GM18526 (cell line): Measurements from ENCODE around the gene SLC25A6.
A peak's percentile ranks its signal among the peaks of the same experiment; 100 is the strongest.

Experiments used
- POLR2A ChIP-seq: IDR thresholded peaks from 3 replicates; pipeline ENCODE4 v1.6.1; 2011; ENCODE audit not compliant: insufficient read length; ENCODE audit errors: extremely low read depth

The SLC25A6 gene

DNA sequence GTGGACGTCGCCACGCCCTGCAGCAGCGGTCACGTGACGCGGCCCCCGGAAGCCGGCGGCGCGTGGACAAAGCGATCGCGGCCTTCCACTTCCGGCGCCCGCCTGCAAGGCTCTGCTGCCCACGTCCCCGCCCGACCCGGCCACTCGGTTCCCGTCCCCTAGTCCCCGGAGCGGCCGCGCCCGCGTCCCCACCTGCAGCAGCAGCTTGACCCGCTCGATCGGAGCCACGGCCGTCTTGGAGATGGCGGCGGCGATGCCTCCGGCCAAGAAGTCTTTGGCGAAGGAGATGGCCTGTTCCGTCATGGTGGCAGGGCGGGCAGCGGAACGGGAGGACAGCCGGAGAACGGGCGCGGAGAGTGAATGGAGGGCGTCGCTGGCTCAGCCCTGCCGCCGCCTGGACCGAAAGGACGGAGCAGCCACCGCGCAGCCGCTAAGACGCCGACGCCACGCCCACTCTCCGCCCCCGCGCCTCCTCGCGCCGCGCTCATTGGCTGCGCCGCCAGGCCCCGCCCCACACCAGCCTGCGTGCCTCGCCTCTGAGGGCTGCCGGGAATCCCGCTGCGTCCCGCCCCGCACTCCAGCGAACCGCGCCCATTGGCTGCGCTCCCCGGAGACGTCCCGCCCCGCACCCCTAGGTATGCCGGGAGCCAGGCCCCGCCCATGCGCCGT lies at the start of gene SLC25A6:
Gene SLC25A6, minus strand, starts transcription at position 407 of the 669 bp plus-strand sequence. Its CDS starts 104 bp downstream, at position 303.
- TF ChIP-seq POLR2A, result peak; percentile 79

DNA sequence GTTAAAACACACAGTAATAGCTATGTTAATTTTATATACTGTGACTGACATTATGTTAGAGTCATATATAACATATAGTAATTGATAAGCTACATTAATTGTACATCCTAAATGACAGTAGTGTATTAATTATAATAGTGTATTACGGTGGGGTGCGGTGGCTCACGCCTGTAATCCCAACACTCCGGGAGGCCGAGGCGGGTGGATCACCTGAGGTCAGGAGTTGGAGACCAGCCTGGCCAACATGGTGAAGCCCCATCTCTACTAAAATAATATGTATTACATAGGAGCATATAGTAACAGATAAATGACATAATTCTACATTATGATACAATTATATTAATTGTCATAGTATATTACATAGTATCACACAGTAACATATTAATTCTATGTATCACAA lies 48.6 kb upstream of the SLC25A6 start:
- no peak for TF ChIP-seq POLR2A

DNA sequence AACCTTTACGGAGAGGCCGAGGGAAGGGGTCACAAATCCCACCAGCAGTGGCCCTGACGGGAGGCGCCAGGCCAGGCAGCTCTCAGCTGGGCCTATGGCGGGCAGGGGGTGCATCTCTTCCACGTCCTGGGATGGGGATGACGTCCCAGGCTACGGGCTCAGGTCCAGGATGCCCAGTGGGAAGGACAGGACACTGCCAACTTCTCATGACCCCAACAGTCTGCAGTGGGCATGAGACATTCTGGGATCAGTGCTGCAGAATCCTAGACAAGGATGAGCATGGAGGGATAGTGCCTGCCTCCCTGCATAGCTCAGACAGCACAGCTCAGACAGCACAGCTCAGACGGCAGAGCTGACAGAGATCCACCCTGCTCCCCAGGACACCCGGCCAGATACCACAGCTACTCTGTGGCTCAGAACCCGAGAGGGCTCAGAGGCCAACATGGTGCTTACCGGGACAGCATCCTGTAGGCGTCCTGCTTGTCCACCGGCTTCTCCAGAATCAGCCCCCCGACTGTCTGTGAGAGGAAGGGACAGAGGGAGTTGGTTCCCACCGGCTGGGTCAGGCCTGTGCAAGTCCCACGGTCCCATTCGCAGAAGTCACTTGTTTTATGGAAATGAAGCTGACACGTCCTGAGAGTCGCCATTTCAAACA lies 43.5 kb upstream of the SLC25A6 start:
- TF ChIP-seq POLR2A, result no peak

DNA sequence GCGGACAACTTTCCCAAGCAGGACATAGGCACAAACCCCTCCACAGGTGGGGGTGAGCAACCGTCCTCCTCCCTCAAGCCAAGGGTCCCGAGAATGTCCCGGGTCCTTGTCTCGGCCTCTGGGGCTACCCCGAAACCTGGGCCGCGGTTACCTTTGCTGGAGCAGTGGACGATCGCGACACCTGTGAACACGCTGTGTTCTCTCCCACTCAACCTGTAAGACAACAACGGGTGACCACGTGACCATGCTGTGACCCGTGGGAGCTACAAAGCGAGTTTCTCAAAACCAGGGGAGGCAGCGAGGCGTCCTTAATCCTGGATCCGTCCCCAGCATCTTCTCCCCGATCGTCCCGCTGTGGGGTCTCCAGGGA lies 42.9 kb upstream of the SLC25A6 start:
- TF ChIP-seq POLR2A, result no peak

DNA sequence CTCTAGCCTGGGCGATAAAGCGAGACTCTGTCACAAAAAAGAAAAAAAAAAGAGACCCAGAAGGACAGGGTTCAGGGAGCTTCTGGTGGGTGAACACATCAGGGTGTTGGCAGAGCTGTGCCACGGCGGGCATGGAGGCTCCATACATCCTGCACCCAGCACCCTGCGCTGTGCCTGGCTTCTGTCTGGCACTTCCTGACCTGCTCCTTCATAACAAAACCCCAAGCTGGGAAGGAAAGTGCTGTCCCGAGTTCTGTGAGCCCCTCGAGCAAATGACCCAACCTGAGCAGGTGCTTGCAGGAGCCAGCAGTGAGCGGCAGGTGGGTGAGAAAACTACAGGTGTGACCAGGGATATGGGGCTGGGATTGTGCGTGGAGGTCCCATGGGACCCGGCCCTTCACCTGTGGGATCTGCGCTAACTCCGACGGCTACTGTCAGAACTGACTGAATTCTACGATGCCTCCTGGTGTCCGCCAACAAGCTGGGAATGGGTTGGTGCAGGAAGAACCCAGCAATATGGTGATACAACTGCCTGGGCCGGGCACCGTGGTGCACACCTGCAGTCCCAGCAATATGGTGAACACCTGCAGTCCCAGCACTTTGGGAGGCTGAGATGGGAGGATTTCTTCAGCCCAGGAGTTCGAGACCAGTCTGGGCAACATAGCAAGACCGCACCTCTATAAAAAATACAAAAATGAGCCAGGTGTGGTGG lies 41.9 kb upstream of the SLC25A6 start:
- no peak for TF ChIP-seq POLR2A

DNA sequence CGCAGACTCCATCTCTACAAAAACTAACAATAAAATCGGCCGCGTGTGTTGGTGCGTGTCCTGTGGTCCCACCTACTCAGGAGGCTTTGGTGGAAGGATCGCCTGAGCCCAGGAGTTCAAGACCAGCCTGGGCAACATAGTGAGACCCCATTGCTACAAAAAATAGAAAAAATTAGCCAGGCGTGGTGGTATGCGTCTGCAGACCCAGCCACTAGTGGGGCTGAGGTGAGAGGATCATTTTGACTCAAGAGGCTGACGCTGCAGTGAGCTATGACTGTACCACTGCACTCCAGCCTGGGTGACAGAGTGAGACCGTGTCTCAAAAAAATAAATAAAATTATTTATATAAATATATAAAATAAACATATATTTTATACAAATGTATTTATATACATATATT lies 38.5 kb upstream of the SLC25A6 start:
- no peak for TF ChIP-seq POLR2A

DNA sequence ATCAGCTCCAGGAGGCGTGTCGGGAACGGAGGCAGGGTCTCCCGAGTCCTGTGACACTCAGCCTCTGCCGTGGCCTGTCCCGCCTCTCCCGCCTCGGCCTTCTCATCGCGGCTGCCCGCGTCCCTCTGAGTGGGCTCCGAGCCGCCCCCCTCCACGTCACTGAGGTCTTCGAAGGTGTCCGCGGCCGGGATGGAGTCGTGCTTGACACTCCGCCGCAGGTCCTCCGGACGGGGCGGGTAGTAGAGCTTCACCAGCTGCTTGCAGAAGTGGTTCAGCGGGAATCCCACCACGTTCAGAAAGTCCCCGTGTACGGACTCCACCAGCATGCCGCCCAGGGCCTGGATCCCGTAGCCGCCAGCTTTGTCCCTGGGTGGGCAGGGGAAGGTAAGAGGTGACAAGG lies 35.8 kb upstream of the SLC25A6 start:
- TF ChIP-seq POLR2A, result no peak

DNA sequence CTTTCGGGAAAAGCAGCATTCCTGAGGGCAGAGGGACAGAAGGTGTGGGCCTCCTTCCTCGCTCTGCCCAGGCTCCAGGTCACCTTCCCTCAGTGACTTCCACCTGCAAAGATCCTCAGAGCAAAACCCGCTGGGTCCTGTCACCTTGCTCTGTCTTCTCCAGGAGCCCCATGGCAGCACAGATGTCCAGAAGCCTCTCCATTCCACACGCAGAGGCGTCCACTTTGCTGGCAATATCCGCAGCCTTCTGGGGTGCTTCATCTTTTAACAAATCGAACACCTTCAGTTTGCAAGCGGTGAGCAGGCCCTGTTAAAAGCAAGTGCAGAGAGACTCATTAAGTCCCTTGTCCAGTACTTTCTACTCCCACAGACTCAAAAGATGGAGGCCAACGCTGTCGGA lies 33.5 kb upstream of the SLC25A6 start:
- no peak for TF ChIP-seq POLR2A

DNA sequence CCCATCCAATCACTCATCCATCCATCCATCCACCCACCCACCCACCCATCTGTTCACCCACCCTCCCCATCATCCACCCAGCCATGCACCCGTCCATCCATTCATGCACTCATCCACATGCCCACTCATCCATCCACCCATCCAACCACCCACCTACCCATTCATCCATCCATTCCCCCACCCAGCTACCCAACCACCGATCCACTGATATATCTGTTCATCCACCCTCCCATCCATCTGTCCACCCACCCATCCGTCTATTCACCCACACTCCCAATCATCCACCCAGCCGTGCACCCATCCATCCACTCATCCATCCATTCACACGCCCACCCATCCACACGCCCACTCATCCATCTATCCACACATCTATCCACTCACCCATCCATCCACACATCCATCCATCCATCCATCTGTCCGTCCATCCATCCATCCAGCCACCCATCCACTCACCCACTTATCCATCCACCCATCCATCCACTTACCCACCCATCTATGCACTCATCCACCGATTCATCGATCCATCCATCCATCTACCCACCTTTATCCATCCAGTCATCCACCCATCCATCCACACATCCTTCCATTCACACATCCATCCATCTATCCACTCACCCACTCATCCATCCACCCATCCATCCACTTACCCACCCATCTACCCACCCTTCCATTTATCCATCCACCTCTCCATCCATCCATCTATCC lies 32.4 kb upstream of the SLC25A6 start:
- TF ChIP-seq POLR2A, result no peak

DNA sequence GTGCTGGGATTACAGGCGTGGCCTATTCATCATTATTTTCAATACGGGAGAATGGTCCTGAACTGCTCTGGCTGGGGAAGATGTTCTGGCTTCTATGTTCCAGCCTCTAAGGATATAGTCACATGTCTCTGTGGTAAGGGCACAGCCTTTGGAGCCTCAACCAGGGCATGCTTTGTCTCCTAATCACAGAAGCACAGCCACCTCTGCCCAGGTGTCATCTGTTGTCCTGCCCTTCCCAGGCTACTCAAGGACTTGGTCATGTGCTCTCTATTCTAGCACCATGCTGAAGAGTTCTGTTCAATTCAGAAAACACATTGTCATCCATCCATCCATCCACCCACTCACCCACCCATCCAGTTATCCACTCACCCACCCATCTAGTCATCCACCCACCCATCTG lies 31.3 kb upstream of the SLC25A6 start:
- no peak for TF ChIP-seq POLR2A

DNA sequence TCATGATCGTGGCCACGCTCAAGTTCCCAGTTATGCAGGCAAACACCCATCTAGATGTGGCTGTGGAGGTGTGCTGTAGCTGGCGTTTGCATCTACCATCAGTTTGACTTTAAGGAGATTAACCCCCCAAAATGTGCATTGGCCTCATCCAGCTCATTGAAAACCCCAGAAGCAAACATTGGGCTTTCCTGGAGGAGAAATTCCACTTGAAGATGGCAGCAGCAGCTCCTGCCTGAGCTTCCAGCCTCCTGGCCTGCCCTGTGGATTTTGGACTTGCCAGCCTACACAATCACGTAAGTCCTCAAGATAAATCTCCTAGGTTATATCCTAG lies 30.2 kb upstream of the SLC25A6 start:
- no peak for TF ChIP-seq POLR2A

DNA sequence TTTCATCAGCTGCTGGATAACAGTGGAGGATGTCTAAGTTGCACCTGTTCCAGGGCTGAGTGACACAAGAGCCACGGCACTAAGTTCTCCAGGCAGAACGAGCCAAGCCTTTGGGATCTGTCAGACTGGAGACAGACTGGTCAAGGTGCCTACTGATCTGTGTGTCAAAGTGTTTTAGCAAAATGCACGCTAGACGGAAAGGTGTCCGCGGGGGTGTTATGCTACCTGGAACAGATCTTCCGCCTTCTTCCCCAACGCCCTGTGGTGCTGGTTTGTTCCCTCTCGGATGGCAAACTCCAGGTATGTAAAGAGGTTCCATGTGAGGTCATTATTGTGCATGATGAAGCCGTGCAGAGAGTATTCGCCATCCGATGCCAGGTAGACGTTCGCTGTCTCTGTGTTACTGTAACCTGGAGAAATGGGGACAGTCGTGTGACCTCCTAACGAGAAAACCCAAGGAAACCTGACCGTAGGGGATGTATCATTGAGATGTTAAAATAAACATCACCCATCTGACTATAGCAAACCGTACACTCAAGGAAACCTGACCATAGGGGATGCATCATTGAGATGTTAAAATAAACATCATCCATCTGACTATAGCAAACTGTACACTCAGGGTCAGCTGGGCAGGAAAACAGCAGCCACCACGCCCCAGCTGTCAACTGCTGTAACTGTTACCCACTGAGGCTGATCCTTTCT lies 29.7 kb upstream of the SLC25A6 start:
- TF ChIP-seq POLR2A, result peak; percentile 4

DNA sequence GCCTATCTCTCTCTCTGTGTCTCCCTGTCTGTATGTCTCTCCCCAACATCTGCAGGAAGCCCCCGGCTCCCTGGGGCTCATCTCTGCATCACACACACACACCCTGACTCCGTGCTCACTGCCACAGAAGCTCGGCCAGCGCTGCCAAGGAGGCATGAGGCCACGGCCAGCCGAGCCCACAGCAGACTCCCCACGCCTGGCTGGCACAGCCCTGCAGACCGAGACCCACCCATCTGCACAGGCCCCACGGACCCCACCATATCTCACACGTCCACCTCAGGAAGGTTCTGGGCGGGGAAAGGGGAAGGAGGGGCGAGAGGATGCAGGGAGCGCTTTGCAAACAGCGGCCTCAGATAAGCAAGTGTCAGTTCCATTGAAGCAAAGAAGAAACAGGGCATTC lies 28.5 kb upstream of the SLC25A6 start:
- peak; percentile 18 for TF ChIP-seq POLR2A

DNA sequence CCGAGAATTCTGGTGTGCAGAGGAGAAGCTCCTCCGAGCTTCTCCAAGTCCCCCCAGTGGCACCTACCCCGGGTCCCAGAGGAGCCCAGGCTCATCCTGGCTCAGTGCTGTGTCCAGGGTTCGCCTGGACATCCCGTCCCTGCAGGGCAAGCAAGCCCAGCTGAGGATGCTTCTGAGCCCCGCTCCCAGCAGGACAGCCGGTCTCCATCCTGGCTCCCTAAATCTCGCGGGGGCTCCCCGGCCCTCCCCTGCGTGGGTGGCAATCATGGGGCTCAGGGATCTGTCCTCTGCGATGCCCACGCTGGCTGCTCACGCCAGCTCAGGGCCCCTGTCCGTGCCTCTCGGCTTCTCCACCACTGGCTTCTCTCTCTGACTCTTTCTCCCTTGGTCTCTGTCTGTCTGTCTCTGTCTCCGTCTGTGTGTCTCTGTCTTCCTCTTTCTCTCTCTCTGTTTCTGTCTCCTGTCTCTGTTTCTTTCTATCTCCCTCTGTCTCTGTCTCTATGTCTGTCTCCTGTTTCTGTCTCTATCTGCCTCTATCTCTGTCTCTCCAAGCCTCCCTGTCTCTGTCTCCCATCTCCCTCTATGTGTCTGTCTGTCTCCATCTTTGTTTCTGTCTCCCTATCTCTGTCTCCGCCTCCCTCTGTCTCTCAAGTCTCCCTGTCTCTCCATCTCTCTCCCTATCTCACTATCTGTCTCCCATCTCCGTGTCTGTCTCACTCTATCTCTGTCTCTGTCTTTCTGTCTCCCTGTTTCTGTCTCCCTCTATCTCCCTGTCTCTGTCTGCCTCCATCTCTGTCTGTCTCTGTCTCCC lies 27.8 kb upstream of the SLC25A6 start:
- TF ChIP-seq POLR2A, result no peak
